Glutamatergic neuron (in vitro differentiated cells): ENCODE measurements around the gene PAQR5. TPM values are rescaled to one million over a fixed set of nuclear protein-coding genes. Genes with fewer than 3 reads are reported as not detected.
"Not testable (repeated sequence)": the region's sequence is repeated elsewhere in the genome, so short reads cannot be mapped to it uniquely, and the experiment has no call there.

ENCODE experiments used
- DNase-seq: peaks from one replicate; pipeline ENCODE4 v3.0.0; 2022
- H3K27ac Mint-ChIP-seq: one replicate; pipeline ENCODE4 v1.8.0; 2020; ENCODE audit warnings: mild to moderate bottlenecking, mixed read lengths, inconsistent platforms; ENCODE audit not compliant: unreplicated experiment
- H3K27me3 Mint-ChIP-seq: one replicate; pipeline ENCODE4 v1.8.0; 2020; ENCODE audit warnings: mild to moderate bottlenecking, moderate library complexity, mixed read lengths, inconsistent platforms; ENCODE audit not compliant: unreplicated experiment
- H3K36me3 Mint-ChIP-seq: one replicate; pipeline ENCODE4 v1.8.0; 2020; ENCODE audit warnings: mild to moderate bottlenecking, mixed read lengths, inconsistent platforms; ENCODE audit not compliant: unreplicated experiment
- H3K4me1 Mint-ChIP-seq: one replicate; pipeline ENCODE4 v1.8.0; 2020; ENCODE audit warnings: mild to moderate bottlenecking, low read depth, mixed read lengths, inconsistent platforms; ENCODE audit not compliant: unreplicated experiment
- H3K4me3 Mint-ChIP-seq: one replicate; pipeline ENCODE4 v1.8.0; 2020; ENCODE audit warnings: mild to moderate bottlenecking, mixed read lengths, inconsistent platforms; ENCODE audit not compliant: unreplicated experiment
- H3K9me3 Mint-ChIP-seq: one replicate; pipeline ENCODE4 v1.8.0; 2020; ENCODE audit warnings: mild to moderate bottlenecking, moderate library complexity, mixed read lengths, inconsistent platforms; ENCODE audit not compliant: unreplicated experiment
- total RNA-seq: library from RNA; stranded (reverse); fragmentation: NEBNext Ultra II Directional; extraction: Animal tissue kit (Norgen Biotek cat#: 25700); gene quantifications from one replicate; pipeline ENCODE4 v1.2.1, GENCODE V29; 2021; ENCODE audit not compliant: unreplicated experiment
- TF ChIP-seq, protein P1 (sequence below): fragments of 200-600 bp; sonication (generic); IDR thresholded peaks from one replicate; pipeline ENCODE4 v1.5.0; 2021; ENCODE audit not compliant: partially characterized antibody, unreplicated experiment

PAQR5 gene
- total RNA-seq, 1 donor from 2014 or later = not detected

DNA sequence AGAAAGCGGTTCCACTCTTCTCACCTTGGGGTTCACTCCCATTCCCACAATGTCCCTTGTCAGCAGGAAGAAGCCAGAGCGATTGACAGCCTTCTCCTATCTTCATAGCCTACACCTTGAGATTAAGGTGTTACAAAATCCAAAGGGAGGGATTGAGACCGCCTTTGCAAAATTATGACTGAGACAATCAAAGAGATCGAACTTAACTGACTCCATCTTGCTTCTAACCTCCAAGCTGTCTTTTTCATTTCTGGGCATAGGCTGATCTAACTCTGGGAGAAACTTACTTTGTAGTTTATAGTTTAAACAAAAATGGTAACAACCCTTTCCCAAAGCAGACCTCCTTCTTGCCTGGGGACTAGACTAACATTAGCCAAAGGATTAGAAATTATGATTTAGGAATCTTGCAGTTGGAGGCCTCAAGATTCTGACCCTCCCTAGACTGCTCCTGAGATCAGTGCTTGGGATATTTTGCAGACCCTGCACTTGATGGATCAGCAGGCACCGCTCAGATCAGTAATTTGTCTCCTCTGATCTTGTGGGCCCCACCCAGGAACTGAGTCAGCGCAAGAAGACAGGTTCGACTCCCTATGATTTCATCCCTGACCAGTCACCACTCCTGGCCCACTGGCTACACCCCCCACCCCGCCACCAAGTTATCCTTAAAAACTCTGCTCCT lies 40.0 kb downstream of the PAQR5 start:
- Mint-ChIP-seq H3K27ac (no peak overlapping the region), H3K4me1 (peaks cover 2% of the 10 kb centered on the region), H3K27me3 (no peaks in the 10 kb centered on the region), H3K4me3 (no peak overlapping the region), H3K36me3 (no peaks in the 10 kb centered on the region), H3K9me3 (no peaks in the 10 kb centered on the region)
- DNase-seq = no peak
- TF ChIP-seq, protein P1, sequence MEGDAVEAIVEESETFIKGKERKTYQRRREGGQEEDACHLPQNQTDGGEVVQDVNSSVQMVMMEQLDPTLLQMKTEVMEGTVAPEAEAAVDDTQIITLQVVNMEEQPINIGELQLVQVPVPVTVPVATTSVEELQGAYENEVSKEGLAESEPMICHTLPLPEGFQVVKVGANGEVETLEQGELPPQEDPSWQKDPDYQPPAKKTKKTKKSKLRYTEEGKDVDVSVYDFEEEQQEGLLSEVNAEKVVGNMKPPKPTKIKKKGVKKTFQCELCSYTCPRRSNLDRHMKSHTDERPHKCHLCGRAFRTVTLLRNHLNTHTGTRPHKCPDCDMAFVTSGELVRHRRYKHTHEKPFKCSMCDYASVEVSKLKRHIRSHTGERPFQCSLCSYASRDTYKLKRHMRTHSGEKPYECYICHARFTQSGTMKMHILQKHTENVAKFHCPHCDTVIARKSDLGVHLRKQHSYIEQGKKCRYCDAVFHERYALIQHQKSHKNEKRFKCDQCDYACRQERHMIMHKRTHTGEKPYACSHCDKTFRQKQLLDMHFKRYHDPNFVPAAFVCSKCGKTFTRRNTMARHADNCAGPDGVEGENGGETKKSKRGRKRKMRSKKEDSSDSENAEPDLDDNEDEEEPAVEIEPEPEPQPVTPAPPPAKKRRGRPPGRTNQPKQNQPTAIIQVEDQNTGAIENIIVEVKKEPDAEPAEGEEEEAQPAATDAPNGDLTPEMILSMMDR = no peak

- DNase-seq, H3K9me3 Mint-ChIP-seq, H3K27ac Mint-ChIP-seq, H3K36me3 Mint-ChIP-seq, H3K27me3 Mint-ChIP-seq, H3K4me1 Mint-ChIP-seq, H3K4me3 Mint-ChIP-seq: not testable (repeated sequence)
Measured at GRCh38 chr15:69339214-69339543, 40.5 kb downstream of the PAQR5 start.

DNA sequence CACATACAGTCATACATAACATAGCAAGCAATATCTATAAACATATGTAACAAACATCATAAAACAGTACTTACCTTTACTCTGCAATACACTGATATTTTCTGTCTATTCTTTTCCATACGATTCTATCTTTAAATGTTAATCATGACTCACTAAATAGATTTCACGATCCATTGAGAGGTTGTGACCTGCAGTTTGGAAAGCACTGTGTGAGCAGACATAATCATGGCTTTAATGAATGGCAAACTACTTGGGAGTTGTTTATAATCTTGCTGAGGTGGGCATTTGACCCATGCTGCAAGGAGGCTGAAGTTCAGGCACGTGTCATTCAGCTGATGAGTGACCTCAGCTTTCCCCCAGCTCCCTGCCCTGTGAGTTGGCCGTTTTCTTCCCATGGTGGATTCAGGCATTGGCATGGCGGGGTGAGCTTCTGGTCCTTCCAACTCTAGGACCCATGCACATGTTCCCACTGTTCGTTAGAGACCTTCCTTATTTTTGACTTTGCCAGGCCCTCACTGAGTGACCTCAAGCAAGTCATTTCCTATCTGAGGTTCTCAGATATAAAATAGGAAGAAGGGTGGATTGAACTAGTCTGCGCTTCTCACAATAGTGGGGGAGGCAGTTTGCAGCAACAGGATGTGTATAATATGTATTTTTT lies 41.7 kb downstream of the PAQR5 start:
- H3K4me3 Mint-ChIP-seq = no peak overlapping the region
- DNase-seq = no peak
- H3K36me3 Mint-ChIP-seq = no peaks in the 10 kb centered on the region
- no peak overlapping the region for H3K27ac Mint-ChIP-seq
- TF ChIP-seq, protein P1 = no peak
- H3K27me3 Mint-ChIP-seq = no peaks in the 10 kb centered on the region
- no peaks in the 10 kb centered on the region for H3K9me3 Mint-ChIP-seq
- peaks cover 2% of the 10 kb centered on the region for H3K4me1 Mint-ChIP-seq

- Mint-ChIP-seq H3K36me3 (no peaks in the 10 kb centered on the region), H3K4me1 (peaks cover 2% of the 10 kb centered on the region), H3K27me3 (no peaks in the 10 kb centered on the region), H3K9me3 (no peaks in the 10 kb centered on the region), H3K27ac (no peak overlapping the region), H3K4me3 (no peak overlapping the region)
- TF ChIP-seq, protein P1 = no peak
- no peak for DNase-seq
Measured at GRCh38 chr15:69341356-69341755, 42.6 kb downstream of the PAQR5 start.

- H3K9me3 Mint-ChIP-seq = no peaks in the 10 kb centered on the region
- TF ChIP-seq, protein P1 = no peak
- no peak overlapping the region for H3K4me3 Mint-ChIP-seq
- no peaks in the 10 kb centered on the region for H3K27me3 Mint-ChIP-seq
- H3K27ac Mint-ChIP-seq = no peak overlapping the region
- H3K36me3 Mint-ChIP-seq = no peaks in the 10 kb centered on the region
- DNase-seq = no peak
- peaks cover 2% of the 10 kb centered on the region for H3K4me1 Mint-ChIP-seq
Measured at GRCh38 chr15:69342460-69343076, 43.9 kb downstream of the PAQR5 start.
